GM23338 (cell line): ENCODE results near the gene MAD1L1. TPM values are rescaled to one million over a fixed set of nuclear protein-coding genes. Genes with fewer than 3 reads are reported as not detected.

Source experiments
- ATAC-seq: fragments of 200-7000 bp; cut with Tn5 transposase; 3 replicates; pipeline ENCODE4 v1.9.1; 2020
- DNase-seq: peaks from one replicate; pipeline ENCODE4 v3.0.0-alpha.2; 2015; ENCODE audit warnings: low spot score
- H2AFZ ChIP-seq: fragments of 200-600 bp; sonication (generic); 2 replicates; pipeline ENCODE4 v1.8.0; 2016; ENCODE audit warnings: antibody characterized with exemption, mild to moderate bottlenecking, moderate library complexity
- H3F3A ChIP-seq: fragments of 200-600 bp; sonication (generic); replicated peaks from 2 replicates; pipeline ENCODE4 v1.8.0; 2017; ENCODE audit warnings: antibody characterized with exemption, mixed run types, low read depth
- H3K27ac ChIP-seq: fragments of 200-600 bp; sonication (generic); 2 replicates; pipeline ENCODE4 v1.6.1; 2016; ENCODE audit warnings: low read depth
- H3K27me3 ChIP-seq: fragments of 200-600 bp; sonication (generic); 2 replicates; pipeline ENCODE4 v1.8.0; 2016; ENCODE audit warnings: mild to moderate bottlenecking, mixed run types, moderate library complexity; ENCODE audit not compliant: insufficient read depth
- H3K36me3 ChIP-seq: fragments of 200-600 bp; sonication (generic); 2 replicates; pipeline ENCODE4 v1.8.0; 2016; ENCODE audit warnings: mild to moderate bottlenecking; ENCODE audit not compliant: insufficient read depth
- H3K4me1 ChIP-seq: fragments of 200-600 bp; sonication (generic); 2 replicates; pipeline ENCODE4 v1.8.0; 2016; ENCODE audit warnings: mild to moderate bottlenecking, moderate library complexity; ENCODE audit not compliant: insufficient read depth
- H3K4me2 ChIP-seq: fragments of 200-600 bp; sonication (generic); 2 replicates; pipeline ENCODE4 v1.7.1; 2017; ENCODE audit warnings: mixed run types
- H3K4me3 ChIP-seq: fragments of 200-600 bp; sonication (generic); 2 replicates; pipeline ENCODE4 v1.6.1; 2016; ENCODE audit warnings: mixed run types
- H3K79me2 ChIP-seq: fragments of 200-600 bp; sonication (generic); replicated peaks from 2 replicates; pipeline ENCODE4 v1.8.0; 2017; ENCODE audit warnings: mild to moderate bottlenecking; ENCODE audit not compliant: insufficient read depth
- H3K9me2 ChIP-seq: fragments of 200-600 bp; sonication (generic); 2 replicates; pipeline ENCODE4 v1.8.0; 2017; ENCODE audit not compliant: insufficient read depth
- H4K20me1 ChIP-seq: fragments of 200-600 bp; sonication (generic); replicated peaks from 2 replicates; pipeline ENCODE4 v1.8.0; 2017; ENCODE audit warnings: mild to moderate bottlenecking; ENCODE audit not compliant: insufficient read depth
- H3K27ac Mint-ChIP-seq: 2 replicates; pipeline ENCODE4 v1.8.0; 2020; ENCODE audit warnings: inconsistent platforms, mild to moderate bottlenecking, moderate library complexity, mixed read lengths
- H3K27me3 Mint-ChIP-seq: 3 replicates; pipeline ENCODE4 v1.8.0; 2022; ENCODE audit warnings: low read depth, mild to moderate bottlenecking, moderate library complexity, mixed read lengths, inconsistent platforms; ENCODE audit not compliant: insufficient read depth, poor library complexity
- H3K36me3 Mint-ChIP-seq: 3 replicates; pipeline ENCODE4 v1.8.0; 2021; ENCODE audit warnings: low read depth, mild to moderate bottlenecking, inconsistent platforms, moderate library complexity, mixed read lengths
- H3K4me1 Mint-ChIP-seq: 3 replicates; pipeline ENCODE4 v1.8.0; 2020; ENCODE audit warnings: mild to moderate bottlenecking, inconsistent platforms, mixed read lengths
- H3K4me3 Mint-ChIP-seq: 3 replicates; pipeline ENCODE4 v1.8.0; 2021; ENCODE audit warnings: moderate library complexity, mild to moderate bottlenecking, inconsistent platforms, mixed read lengths
- H3K9me3 Mint-ChIP-seq: 3 replicates; pipeline ENCODE4 v1.8.0; 2020; ENCODE audit warnings: moderate library complexity, mild to moderate bottlenecking, inconsistent platforms, mixed read lengths
- CREB1 ChIP-seq: fragments of 250-450 bp; sonication (Bioruptor Pico); IDR thresholded peaks from 2 replicates; pipeline ENCODE4 v1.5.0; 2020; ENCODE audit warnings: low read depth, mild to moderate bottlenecking, moderate library complexity
- CTCF ChIP-seq, 2 experiments: fragments of 200-600 bp in 1 of 2; sonication (generic) in 1 of 2; conservative IDR thresholded peaks; 2 replicates each; pipeline versions ENCODE4 v1.5.1 to v1.6.1; 2016 to 2017; ENCODE audit warnings: antibody characterized with exemption in 2 of 2, low read depth in 2 of 2, mild to moderate bottlenecking in 2 of 2, moderate library complexity in 1 of 2
- EZH2 ChIP-seq: fragments of 200-600 bp; sonication (generic); IDR thresholded peaks from one replicate; pipeline ENCODE4 v1.8.0; 2017; ENCODE audit warnings: antibody characterized with exemption, mild to moderate bottlenecking, low read depth; ENCODE audit not compliant: unreplicated experiment
- EZH2phosphoT487 ChIP-seq: fragments of 200-600 bp; sonication (generic); IDR thresholded peaks from one replicate; pipeline ENCODE4 v1.8.1; 2018; ENCODE audit warnings: antibody characterized with exemption; ENCODE audit not compliant: unreplicated experiment
- JUNB ChIP-seq: IDR thresholded peaks from one replicate; pipeline ENCODE4 v1.6.1; 2016; ENCODE audit warnings: antibody characterized with exemption; ENCODE audit not compliant: unreplicated experiment
- NANOG ChIP-seq: IDR thresholded peaks from 2 replicates; pipeline ENCODE4 v1.6.1; 2016; ENCODE audit warnings: antibody characterized with exemption, borderline replicate concordance
- POLR2AphosphoS5 ChIP-seq: IDR thresholded peaks from 2 replicates; pipeline ENCODE4 v1.6.1; 2016; ENCODE audit warnings: antibody characterized with exemption, low read depth
- REST ChIP-seq: IDR thresholded peaks from one replicate; pipeline ENCODE4 v1.6.1; 2018; ENCODE audit warnings: antibody characterized with exemption; ENCODE audit not compliant: unreplicated experiment
- STAT1 ChIP-seq: IDR thresholded peaks from one replicate; pipeline ENCODE4 v1.6.1; 2016; ENCODE audit warnings: antibody characterized with exemption; ENCODE audit not compliant: unreplicated experiment
- ZNF114 ChIP-seq: fragments of 250-450 bp; sonication (Bioruptor Pico); IDR thresholded peaks from 2 replicates; pipeline ENCODE4 v1.5.0; 2020; ENCODE audit warnings: mild to moderate bottlenecking, moderate library complexity
- ZNF331 ChIP-seq: fragments of 250-450 bp; sonication (Bioruptor Pico); IDR thresholded peaks from 2 replicates; pipeline ENCODE4 v1.5.0; 2020; ENCODE audit warnings: low read depth, mild to moderate bottlenecking, moderate library complexity
- ZNF462 ChIP-seq: fragments of 250-450 bp; sonication (Bioruptor Pico); IDR thresholded peaks from 2 replicates; pipeline ENCODE4 v1.5.0; 2020; ENCODE audit warnings: mild to moderate bottlenecking, moderate library complexity
- polyA plus RNA-seq: library from polyadenylated mRNA; unstranded; fragments of >200 nt; fragmentation: Nextera tagmentation; extraction: Ambion mirVana; gene quantifications from 2 replicates; pipeline ENCODE4 v1.2.1, GENCODE V29; 2016
- total RNA-seq: library from RNA; depleted of rRNA; stranded (reverse); fragments of >200 nt; shearing (Covaris generic); gene quantifications from 2 replicates; pipeline ENCODE4 v1.2.3, GENCODE V29; 2014
- TF ChIP-seq, protein P1 (sequence below): IDR thresholded peaks from 2 replicates; pipeline ENCODE4 v1.6.1; 2016; ENCODE audit warnings: antibody characterized with exemption

Gene MAD1L1
- total and polyA plus RNA-seq, 2 experiments from 2014 or later, result 40.3 to 59.3 TPM

DNA sequence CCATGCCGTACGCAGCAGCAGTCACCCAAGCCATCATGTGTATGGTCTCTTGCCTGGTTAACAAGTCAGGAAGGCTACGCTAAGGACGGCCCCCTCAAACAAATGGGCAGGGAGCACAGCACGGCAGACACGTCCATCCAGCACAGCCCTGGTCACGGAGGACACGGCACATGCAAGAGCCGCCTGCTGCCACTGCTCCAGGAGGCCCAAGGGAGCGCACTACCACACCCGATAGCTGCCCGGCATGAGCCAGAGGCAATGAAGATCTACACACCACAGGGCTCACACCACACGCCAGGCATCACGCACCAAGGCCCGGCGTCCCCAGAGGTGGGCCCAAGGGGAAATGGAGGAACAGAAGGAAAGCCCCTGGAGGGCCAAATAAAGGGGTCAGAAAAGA lies 134.2 kb downstream of the MAD1L1 start:
- ATAC-seq (no peak), DNase-seq (no peak)
- no peaks in the 10 kb centered on the region for H3F3A ChIP-seq
- H3K4me1 ChIP-seq, result no peaks in the 10 kb centered on the region
- H3K9me2 ChIP-seq, result no peaks in the 10 kb centered on the region
- no peak overlapping the region for H3K4me3 ChIP-seq
- no peaks in the 10 kb centered on the region for H3K27me3 ChIP-seq
- Mint-ChIP-seq H3K9me3 (no peaks in the 10 kb centered on the region), H3K27me3 (peaks cover 17% of the 10 kb centered on the region), H3K4me1 (peaks cover 9% of the 10 kb centered on the region), H3K4me3 (no peak overlapping the region), H3K36me3 (peaks cover 14% of the 10 kb centered on the region), H3K27ac (peak overlapping the region; percentile 74; the same call in 1 of the 2 replicates)
- no peaks in the 10 kb centered on the region for H3K36me3 ChIP-seq
- no peak overlapping the region for H3K4me2 ChIP-seq
- no peaks in the 10 kb centered on the region for H4K20me1 ChIP-seq
- H3K79me2 ChIP-seq, result 0 out of 2 replicates have a peak, but pooled peaks cover 8% of the 10 kb centered on the region
- TF ChIP-seq NANOG, result no peak
- no peak for TF ChIP-seq CREB1 (CRISPR knock-in tag)
- TF ChIP-seq CTCF (conservative IDR thresholded peaks at IDR 0.05; ENCODE audit: low read depth in 2 of 2), result no peak
- no peak for TF ChIP-seq JUNB
- no peak for TF ChIP-seq ZNF114 (CRISPR knock-in tag)
- TF ChIP-seq, protein P1, sequence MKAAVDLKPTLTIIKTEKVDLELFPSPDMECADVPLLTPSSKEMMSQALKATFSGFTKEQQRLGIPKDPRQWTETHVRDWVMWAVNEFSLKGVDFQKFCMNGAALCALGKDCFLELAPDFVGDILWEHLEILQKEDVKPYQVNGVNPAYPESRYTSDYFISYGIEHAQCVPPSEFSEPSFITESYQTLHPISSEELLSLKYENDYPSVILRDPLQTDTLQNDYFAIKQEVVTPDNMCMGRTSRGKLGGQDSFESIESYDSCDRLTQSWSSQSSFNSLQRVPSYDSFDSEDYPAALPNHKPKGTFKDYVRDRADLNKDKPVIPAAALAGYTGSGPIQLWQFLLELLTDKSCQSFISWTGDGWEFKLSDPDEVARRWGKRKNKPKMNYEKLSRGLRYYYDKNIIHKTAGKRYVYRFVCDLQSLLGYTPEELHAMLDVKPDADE, result no peak
- TF ChIP-seq ZNF331 (CRISPR knock-in tag), result no peak
- no peak for TF ChIP-seq EZH2
- TF ChIP-seq REST, result no peak
- no peak for TF ChIP-seq EZH2phosphoT487
- TF ChIP-seq STAT1, result no peak
- TF ChIP-seq ZNF462, result no peak
- TF ChIP-seq POLR2AphosphoS5, result no peak
- no peak overlapping the region for H2AFZ ChIP-seq
- H3K27ac ChIP-seq, result no peak overlapping the region
